HG03095 (cell line): ENCODE measurements around the gene PDRG1.

Source experiments
- ATAC-seq: cut with Tn5 transposase; IDR thresholded peaks from one replicate; pipeline ENCODE4 v1.9.1; 2021; ENCODE audit warnings: moderate library complexity; ENCODE audit not compliant: unreplicated experiment

The PDRG1 gene

DNA sequence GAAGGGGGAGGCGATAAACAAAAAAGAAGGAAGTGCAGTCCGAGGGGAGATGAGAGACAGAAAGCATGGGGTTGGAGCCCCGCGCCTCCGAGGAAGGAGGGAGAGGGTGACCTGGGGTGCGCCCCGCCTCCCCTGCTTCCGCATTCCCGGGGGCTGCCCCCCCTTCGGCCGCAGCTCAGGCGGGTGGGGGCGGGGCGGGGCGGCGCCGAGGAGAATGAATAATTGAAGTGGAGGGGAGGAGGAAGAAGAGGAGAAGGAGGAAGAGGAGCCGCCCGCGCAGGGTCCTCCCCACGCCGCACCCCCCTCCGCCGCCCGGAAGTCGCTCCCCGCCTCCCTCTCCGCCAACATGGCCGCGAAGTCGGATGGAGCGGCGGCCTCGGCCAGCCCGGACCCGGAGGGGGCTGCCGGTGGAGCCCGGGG, 16.0 kb upstream of the PDRG1 start, which contains the start of gene XKR7:
Gene XKR7, plus strand, starts transcription at position 322 of the 420 bp plus-strand sequence. Its CDS starts 25 bp downstream, at position 347.
- ATAC-seq = no peak

DNA sequence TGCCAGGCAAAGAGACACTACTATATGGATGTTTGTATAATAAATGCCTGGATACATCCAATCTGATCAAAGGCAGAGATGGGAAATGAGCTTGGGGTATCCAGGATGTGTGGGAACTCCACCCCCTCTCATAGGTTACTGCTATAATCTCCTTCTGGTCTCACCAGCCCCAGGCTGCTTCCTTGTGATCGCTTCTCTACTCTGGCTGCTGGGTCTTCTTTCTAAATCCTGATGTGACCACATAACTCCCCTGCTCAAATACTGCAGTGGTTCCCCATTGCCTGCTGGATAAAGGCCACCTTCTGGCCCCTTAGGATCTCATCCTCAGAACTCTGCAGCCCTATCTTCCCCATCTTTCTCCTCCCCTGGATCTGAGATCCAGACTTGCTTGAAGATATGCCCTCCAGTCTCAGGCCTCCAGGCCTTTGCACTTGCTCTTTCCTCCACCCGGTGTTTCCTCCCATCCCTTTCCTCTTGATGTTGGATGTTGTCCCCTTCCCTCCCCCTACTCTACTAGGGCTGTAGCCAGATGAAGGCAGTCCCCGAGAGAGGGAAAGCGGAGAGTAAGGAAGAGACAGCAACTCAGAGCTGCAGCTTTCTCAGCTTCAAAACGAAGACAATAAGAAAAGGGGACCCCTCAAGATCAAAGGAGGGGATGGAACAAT, 15.3 kb upstream of the PDRG1 start:
- no peak for ATAC-seq

DNA sequence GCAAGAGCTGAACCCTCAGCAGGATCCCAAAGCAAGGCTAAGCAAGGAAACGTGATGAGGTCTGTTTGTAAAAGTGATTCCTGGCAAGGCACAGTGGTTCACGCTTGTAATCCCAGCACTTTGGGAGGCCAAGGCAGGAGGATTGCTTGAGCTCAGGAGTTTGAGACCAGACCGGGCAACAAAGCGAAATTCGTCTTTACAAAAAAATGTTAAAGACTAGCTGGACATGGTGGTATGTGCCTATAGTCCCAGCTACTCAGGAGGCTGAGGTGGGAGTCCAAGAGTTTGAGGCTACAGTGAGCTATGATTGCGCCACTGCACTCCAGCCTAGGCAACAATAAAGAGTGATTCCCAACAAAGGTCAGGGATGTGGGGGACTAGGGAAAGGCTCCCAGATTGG, 12.0 kb upstream of the PDRG1 start:
- ATAC-seq = no peak

DNA sequence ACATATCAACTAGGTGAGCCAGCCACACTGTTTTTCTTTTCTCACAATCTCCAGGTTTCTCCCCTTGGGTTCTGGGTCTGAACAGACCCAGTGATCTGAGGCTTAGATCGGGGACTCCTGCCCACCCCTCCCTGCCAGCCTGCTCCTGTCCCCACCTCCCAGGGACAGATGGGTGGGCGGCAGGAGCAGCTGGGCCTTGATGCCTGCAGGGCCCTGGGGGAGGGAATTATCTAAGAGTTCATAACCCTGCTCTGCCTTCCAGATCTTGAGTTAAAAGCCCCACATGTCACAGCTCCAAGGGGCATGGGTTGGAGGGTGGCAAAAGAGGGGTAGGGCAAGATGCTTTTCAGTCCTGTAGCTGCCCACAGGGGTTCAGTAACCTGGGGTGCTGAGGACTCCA, 10.9 kb upstream of the PDRG1 start:
- no peak for ATAC-seq

DNA sequence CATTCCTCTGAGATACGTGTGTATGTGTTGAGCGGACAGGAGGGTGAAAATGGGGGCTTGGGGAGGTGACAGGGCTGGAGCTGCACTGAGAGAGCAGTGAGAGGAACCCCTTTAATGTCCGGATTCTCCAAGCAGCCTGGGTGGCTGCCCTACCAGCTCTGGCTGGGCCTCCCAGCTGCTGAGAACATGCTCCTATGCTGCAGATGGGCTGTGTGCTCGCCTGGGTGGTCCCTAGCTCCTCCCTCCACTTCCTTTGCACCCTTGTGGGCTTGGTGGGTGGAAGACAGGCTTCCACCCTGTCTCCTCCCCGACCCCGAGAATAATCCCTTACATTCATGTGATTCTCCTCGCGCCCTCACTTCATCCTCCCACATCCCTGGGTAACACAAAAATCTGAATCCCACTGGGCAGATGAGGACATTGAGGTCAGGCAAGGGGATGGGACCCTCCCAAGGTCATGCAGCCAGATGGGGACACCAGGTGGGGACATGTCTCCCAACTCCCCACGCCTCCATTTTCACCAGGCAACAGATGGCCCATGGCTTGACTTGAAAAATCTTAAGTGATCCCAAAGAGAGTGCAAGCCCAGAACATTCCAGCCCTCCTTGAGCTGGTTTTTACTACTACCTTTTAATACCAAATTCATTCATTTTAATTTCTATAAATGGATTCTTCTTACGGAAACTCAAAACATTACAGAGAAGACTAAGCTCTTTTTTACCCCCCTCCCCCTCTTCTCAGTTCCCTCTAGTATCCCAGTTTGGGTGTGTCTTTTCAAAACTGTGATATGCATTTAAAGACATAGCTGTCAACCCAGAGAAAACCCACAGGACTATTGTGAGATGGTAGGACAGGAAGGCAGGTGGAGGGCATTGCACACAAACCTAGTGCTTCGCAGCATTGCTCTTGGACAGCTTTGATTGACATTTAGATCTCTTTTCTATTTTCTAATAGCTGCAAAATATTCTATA, 5.0 kb upstream of the PDRG1 start:
- ATAC-seq = no peak

DNA sequence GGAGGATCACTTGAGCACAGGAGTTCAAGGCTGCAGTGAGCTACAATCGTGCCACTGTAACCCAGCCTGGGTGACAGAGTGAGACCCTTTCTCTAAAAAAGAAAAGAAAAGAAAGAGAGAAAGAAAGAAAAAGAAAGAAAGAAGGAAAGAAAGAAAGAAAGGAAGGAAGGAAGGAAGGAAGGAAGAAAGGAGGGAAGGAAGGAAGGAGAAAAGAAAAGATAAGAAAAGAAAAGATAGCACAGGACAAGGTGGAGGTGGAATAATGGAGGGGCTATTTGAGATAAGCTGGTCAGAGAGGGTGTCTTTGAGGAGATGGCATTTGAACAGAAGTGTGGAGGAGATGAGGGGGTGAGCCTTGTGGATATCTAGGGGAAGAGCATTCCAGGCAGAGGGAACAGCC, 2.7 kb upstream of the PDRG1 start:
- ATAC-seq = no peak

GRCh38 chr20:31953556-31954148, 1.8 kb upstream of the PDRG1 start:
- no peak for ATAC-seq

- no peak for ATAC-seq
Measured at GRCh38 chr20:31951203-31951529, 680 bp downstream of the PDRG1 start.

DNA sequence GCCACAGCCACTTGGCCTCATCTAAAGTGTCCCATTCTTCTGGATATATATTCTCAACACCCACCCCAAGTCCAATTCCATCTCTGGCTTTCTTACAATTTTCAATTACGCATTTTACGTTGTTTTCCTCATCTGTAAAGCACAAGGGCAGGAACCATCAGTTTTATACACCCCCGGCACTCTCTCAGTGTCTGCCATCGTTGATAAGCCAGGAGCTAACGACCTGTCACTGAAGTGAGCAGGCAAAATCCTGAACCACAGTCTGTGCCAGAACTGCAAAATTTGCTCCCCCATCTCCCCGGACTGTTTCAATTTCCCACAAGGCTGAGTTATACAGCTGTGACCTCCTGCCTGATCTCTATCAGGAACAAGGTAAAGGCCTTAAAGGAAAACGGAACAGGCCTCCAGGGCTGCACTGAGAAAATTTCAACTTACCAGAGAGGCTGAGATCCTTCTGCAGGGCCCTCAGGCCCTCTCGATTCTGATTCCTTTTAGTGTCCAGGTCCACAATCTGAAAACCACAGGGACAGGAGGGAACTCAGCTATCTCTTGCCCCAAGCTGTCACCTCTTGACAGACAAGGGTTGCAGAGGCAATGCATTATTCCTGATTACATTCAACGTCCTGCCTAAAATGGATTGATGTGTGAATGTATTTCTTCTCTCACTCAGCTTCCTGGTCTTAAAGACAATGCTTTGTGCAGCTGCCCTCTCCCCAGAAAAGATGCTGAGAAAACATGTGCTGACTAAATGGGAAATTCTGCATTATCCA, 1.8 kb downstream of the PDRG1 start:
- ATAC-seq = no peak

DNA sequence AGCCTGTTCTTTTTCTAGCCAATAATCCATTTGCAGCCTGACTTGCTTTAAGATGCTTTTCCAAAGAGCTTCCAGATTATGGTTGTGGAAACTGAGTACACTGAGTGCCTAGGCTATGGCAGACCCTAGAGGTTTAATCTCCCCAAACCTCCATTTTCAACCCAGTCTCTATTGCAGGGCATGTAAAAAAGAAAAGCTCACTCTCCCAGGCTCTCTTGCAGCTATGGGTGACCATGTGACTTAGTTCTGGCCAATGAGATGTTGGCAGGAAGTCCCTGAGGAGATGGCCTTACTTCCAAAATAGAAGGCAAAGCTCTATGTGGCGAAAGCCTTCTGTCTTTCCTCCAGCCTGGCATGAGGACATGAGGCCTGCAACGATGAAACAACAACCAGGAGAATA, 3.8 kb downstream of the PDRG1 start:
- no peak for ATAC-seq

- ATAC-seq = no peak
Measured at GRCh38 chr20:31945785-31946184, 6.1 kb downstream of the PDRG1 start.

DNA sequence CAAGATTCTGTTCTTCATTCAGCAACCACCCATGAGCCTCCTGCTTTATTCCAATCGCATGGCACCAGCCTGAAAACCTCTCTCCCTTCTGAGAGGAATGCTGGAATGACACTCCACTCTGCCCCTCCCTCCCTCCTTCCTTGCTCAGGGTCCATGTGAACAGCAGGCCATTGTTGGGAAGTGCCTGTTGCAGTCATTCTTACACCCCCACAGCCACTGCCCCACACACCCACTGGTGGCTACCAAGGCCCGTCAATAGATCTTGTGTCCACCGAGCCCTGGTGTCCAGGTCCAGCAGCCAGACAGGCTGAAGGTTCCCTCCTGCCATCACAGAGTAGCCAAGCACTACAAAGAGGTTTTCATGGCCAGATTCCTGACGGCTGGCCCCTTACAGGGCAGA, 6.5 kb downstream of the PDRG1 start:
- ATAC-seq = no peak

DNA sequence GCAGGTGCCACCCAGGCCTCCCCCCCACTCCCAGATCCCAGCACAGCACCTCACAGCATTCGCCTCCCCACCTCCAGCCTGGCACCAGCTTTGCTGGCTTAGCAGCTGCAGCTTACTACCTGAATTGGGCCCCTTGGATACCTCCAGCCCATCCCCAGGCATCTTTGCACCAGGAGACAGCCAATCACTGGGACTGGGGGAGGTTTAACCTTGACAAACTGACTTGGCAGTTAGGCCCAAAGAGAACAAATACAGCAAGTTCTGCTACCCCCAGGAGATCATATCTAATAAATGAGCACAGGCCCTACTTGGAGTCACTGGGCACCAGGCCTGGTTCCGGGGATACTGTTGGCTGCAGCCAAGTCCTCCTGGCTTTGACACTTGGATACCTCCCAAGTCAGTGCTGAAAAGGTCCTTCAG, 8.8 kb downstream of the PDRG1 start:
- ATAC-seq = no peak

DNA sequence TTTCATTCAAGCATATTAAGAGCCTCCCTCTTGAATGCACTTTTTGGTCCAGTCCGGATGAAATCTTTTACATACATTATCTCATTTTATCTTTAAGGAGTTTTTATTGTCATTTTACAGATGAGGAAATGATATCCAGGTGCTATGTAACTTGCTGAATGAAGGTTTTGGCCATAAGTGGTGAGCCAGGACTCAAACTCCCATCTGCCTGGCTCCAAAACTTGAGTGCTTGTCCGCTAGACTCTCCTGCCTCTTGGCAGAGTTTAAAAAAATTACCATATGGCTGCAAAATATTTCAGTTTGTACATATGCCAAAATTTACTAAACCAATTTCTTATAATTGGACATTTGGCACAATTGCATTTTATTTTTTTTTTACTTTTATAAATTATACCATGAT, 12.2 kb downstream of the PDRG1 start:
- ATAC-seq = no peak

- no peak for ATAC-seq
Measured at GRCh38 chr20:31937820-31938219, 14.0 kb downstream of the PDRG1 start.

- no peak for ATAC-seq
Measured at GRCh38 chr20:31936420-31936819, 15.4 kb downstream of the PDRG1 start.

DNA sequence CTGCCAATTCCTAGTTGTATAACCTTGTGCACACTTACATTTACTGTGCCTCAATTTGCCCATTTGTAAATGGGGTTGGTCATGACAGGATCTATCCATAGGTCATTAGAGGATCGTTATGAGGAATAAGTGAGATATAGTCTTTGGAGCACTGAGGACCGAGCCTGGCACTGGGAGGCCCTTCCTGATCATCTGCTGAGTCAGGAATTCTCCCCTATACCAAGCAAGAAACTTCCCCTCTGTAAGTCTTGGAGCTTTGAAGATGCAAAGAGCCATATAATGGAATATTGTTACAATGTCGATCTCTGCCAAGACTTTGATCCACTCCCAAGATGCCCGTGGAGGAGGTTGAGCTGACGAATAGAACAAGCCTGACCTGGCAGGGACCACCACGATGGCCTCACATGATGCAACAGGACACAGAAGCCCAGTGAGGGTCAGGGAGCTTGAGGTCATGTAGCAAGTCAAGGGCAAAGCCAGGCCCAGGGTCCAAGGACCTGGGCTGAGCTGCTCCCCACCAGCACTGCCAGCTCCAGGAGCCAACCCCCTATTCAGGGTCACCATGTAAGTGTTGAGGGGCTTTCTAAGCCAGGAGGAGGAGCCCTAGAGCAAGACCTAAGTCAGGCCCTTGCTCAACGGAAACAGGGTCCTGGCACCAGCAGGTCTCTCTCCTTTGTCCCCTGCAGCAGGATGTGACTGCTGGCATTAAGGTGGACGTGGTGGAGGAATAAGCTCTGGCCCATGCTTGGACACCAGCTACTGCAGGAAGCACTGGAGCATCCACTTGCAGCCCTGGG, 16.7 kb downstream of the PDRG1 start:
- no peak for ATAC-seq

DNA sequence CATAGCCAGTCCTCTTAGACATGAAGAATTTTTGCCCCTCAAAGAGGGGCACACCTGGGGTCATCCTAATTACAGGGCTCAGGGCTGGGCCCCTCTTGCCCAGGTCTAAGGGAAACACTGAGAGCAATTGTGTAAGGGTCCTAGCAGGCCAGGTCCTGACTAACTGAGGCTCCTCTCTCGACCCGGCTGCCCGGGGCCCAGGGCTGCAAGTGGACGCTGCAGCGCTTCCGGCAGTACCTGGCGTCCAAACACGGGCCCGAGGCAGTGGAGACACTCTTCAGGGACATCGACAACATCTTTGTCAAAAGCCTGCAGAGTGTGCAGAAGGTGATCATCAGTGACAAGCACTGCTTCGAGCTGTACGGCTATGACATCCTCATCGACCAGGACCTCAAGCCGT, 17.4 kb downstream of the PDRG1 start:
- ATAC-seq = no peak

DNA sequence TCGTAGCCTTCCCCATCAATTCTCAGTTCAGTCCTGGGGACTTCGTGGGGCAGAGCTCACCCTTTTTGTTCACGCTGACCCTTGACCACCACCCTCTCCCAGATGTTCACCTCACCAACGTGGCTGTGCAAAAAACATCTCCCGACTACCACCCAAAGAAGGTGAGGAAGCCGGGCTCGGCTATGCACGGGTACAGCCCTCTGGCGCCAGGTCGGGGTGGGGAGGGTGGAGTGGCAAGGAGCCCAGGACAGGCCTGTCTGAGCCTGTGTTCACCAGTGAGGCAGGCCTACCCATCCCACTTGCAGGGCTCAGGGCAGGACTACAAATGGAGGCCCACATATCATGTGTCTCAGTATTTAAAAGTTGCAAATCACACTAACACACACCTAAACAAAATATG, 18.1 kb downstream of the PDRG1 start:
- no peak for ATAC-seq

DNA sequence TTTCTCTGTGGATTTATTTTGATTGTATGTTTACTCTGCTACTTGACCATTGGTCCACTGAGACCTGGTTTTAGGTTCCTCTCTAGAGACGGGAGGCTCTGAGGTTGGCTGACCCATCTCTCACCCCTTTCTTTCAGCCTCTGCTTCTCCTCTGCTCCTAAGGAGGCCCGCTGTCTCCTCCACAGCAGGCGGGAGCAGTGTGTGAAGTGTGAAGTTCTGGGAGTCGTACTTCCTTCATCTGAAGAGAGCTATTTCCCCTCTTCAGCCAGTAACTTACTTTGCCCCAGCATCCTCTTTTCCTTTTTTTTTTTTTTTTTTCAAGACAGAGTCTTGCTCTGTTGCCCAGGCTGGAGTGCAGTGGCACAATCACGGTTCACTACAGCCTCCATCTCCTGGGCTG, 21.1 kb downstream of the PDRG1 start:
- ATAC-seq = no peak
